GM19023 (cell line): Measurements from ENCODE around the gene FBXO47.
"Not testable (repeated sequence)": the region's sequence is repeated elsewhere in the genome, so short reads cannot be mapped to it uniquely, and the experiment has no call there.

Source experiments
- ATAC-seq: cut with Tn5 transposase; IDR thresholded peaks from one replicate; pipeline ENCODE4 v1.9.1; 2021; ENCODE audit warnings: mild to moderate bottlenecking, moderate library complexity; ENCODE audit not compliant: unreplicated experiment

FBXO47 gene

GRCh38 chr17:38981636-38982035, 14.4 kb upstream of the FBXO47 start:
- ATAC-seq = no peak

GRCh38 chr17:38980490-38981217, 13.5 kb upstream of the FBXO47 start:
- ATAC-seq = no peak

DNA sequence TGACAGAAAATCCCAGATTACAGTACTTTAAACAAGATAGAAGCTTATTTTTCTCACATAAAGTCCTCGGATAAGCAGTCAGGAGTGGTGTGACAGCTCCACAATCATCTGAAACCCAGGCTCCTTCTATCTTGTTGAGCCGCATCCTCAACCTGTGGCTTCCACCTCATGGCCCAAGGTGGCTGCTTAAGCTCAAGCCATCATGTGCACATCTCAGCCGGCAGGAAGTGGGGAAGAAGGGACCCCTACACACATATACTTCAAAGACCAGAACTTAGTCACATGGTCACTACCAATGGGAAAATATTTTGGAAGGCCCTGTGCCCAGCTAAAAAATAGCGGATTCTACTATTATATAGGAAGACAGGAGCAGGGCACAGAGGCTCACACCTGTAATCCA, 11.0 kb upstream of the FBXO47 start:
- ATAC-seq = no peak

GRCh38 chr17:38976187-38976551, 9.0 kb upstream of the FBXO47 start:
- ATAC-seq = not testable (repeated sequence)

GRCh38 chr17:38970804-38971203, 3.6 kb upstream of the FBXO47 start:
- no peak for ATAC-seq

- ATAC-seq = no peak
These were observed 2.9 kb upstream of the FBXO47 start for GRCh38 chr17:38970128-38970527.

DNA sequence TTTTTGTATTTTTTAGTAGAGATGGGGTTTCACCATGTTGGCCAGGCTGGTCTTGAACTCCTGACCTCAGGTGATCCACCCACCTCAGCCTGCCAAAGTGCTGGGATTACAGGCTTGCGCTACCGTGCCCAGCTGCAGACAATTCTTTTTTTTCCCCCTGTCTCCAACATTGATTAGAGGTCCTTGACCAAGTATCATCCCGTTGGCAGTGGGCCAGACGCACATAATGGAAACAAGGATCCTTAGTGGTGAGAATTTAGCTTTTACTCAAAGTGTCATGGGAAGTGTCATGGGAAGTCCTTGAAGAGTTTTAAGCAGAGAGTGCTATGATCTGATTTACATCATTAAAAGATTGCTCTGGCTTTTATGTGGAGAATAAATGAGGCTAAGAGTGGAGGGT, 2.1 kb upstream of the FBXO47 start:
- ATAC-seq = no peak

- ATAC-seq = no peak
These were observed 5.8 kb downstream of the FBXO47 start for GRCh38 chr17:38961413-38961812.

- no peak for ATAC-seq
These were observed 6.8 kb downstream of the FBXO47 start for GRCh38 chr17:38960402-38960801.

- no peak for ATAC-seq
These were observed 7.7 kb downstream of the FBXO47 start for GRCh38 chr17:38959508-38959907.

- ATAC-seq = no peak
These were observed 8.4 kb downstream of the FBXO47 start for GRCh38 chr17:38958756-38959155.

DNA sequence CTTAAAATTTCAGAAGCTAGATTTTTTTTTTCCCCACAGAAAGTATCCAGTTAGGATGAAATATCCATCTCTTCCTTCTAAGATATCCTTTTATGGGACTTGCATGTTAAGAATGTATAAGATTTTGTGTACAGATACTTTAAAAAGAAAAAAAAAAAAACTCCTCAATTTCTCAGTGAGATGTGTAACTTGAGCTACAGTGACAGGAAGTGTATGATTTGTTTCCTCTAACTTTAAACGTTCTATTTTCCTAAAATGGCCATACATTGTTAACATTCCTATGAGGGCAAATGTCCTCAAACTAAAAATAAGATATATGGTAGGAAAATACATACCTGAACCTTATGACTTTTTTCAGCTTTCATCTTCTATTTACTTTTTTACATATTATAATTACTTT, 8.9 kb downstream of the FBXO47 start:
- no peak for ATAC-seq

DNA sequence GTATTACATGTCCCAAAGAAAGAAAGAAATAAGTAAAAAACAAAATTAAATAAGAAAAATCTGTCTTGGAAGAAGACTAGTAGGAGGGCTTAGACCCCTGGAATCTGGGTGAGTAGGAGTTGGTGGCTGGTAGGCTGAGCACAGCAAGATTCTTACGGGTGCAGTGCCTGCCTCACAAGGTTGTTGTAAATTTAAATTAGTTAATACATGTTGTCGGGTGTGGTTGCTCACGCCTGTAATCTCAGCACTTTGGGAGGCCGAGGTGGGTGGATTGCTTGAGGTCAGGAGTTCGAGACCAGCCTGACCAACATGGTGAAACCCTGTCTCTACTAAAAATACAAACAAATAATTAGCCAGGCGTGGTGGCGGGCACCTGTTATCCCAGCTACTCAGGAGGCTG, 13.4 kb downstream of the FBXO47 start:
- not testable (repeated sequence) for ATAC-seq

GRCh38 chr17:38947189-38947588, 20.0 kb downstream of the FBXO47 start:
- no peak for ATAC-seq

DNA sequence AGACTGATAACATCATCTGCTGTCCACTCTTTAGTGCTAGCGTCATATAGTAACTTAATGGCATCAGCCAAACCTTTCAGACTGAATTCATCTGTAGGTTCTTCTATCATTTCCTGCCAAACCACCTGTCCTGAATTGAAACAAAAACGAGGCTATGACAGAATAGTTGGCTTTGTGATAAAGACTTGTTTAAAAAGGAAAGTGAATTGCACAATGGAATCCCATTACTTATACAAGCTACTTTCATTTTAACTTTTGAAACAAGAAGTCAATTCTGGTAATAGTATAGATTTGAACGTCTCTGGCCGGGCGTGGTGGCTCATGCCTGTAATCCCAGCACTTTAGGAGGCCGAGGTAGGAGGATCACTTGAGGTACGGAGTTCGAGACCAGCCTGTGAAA, 23.6 kb downstream of the FBXO47 start:
- ATAC-seq = no peak

- ATAC-seq = no peak
These were observed 24.4 kb downstream of the FBXO47 start for GRCh38 chr17:38942696-38943334.

DNA sequence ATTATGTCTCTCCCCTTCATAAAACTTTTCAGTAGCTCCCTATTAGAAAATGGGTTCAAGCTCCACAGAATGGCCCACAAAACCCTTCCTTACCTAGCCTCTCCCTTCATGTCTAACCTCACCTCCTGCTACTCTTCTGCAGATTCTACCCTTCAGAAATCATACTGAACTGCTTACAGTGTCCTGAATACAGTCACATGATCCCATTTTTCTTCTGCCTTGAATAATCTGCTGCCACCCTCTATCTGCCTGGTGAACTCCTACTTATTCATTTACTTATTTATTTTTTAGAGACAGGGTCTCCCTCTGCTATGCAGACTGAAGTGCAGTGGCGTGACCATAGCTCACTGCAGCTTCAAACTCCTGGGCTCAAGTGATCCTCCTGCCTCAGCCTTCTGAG, 26.8 kb downstream of the FBXO47 start:
- no peak for ATAC-seq

GRCh38 chr17:38939987-38940386, 27.2 kb downstream of the FBXO47 start:
- no peak for ATAC-seq

DNA sequence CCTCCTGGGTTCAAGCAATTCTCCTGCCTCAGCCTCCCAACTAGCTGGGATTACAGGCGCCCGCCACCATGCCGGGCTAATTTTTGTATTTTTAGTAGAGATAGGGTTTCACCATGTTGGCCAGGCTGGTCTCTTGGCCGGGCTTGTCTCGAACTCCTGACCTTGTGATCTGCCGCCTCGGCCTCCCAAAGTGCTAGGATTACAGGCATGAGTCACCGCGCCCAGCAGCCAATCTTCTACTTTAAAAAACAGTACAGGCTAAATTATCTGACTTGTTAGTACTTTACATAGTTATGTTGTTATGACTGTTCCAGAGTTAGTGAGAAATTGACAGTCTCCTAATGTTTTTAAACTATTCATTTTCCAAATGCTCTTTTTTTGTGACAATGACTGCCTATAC, 33.2 kb downstream of the FBXO47 start:
- ATAC-seq = not testable (repeated sequence)

- ATAC-seq = not testable (repeated sequence)
These were observed 36.4 kb downstream of the FBXO47 start for GRCh38 chr17:38930782-38931181.

DNA sequence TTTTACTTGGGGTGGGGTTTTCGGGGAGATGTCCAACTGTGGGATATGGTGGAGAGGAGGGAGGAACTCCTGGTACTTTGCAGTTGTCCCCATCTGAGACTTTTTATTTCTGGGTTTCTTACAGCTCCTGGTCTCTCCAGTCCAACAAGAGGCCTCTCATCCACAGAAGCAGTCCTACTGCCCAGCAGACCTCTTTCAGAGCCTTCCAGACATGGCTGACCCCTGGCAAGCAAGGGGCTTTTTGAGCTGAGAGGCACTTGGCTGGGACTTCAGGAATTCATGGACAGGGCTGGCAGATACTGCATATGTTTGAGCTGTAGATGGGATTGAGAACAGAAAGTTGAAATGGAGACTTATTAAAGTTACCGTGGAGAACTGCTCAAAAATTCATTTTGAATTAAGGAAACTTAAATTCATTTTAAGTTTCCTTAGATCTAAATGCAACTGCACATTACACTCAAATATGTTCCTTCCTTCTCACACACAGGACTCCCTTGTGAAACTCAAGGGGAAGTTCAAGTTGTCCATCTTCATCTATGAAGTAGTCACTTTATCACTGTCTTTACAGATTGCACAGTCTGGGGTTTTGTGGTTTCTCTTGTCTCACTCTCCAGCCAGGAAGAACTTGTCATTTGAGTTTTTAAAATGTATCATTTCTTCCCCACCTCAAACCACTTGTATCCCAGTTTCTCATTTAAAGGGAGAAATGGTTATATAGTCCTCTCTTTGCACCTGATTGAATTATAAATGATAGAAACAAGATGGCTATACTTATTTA, 40.7 kb downstream of the FBXO47 start:
- no peak for ATAC-seq
